Gastrocnemius medialis (tissue), 4 donors: Measurements from ENCODE around the gene LEMD2. TPM values are rescaled to one million over a fixed set of nuclear protein-coding genes. Genes with fewer than 3 reads are reported as not detected.
A peak's percentile ranks its signal among the peaks of the same experiment; 100 is the strongest.

Source experiments
- ATAC-seq, 2 donors: fragments of 150-250 bp; one replicate each; pipeline ENCODE4 v1.9.1; 2016
- DNase-seq, 2 donors: peaks; one replicate each; pipeline ENCODE4 v3.0.0-alpha.2; 2019
- H3K27ac ChIP-seq, 4 donors: fragments of 200-600 bp; sonication (generic); 1 replicate in 1 of 4; 2 replicates in 3 of 4; pipeline ENCODE4 v1.5.1; 2016 to 2018; ENCODE audit warnings: mild to moderate bottlenecking in 2 of 4, moderate library complexity in 1 of 4
- H3K27me3 ChIP-seq, 3 donors: fragments of 200-600 bp; sonication (generic) in 2 of 3; 1 replicate in 1 of 3; 2 replicates in 2 of 3; pipeline versions ENCODE4 v1.5.1 to v1.6.0; 2016 to 2019; ENCODE audit warnings: mild to moderate bottlenecking in 1 of 3, moderate library complexity in 1 of 3
- H3K36me3 ChIP-seq, 2 donors: fragments of 200-600 bp; sonication (generic) in 1 of 2; one replicate each; pipeline ENCODE4 v1.5.1; 2017 to 2018
- H3K4me1 ChIP-seq, 2 donors: fragments of 200-600 bp; sonication (generic) in 1 of 2; one replicate each; pipeline ENCODE4 v1.5.1; 2016 to 2017; ENCODE audit warnings: mild to moderate bottlenecking in 2 of 2
- H3K4me3 ChIP-seq, 4 donors: fragments of 200-600 bp; sonication (generic) in 3 of 4; 1 replicate in 1 of 4; 2 replicates in 3 of 4; pipeline ENCODE4 v1.5.1; 2016 to 2019; ENCODE audit warnings: mild to moderate bottlenecking in 2 of 4
- H3K9me3 ChIP-seq, 3 donors: fragments of 200-600 bp; sonication (generic) in 2 of 3; 1 replicate in 1 of 3; 2 replicates in 2 of 3; pipeline ENCODE4 v1.5.1; 2016 to 2019
- CTCF ChIP-seq, 5 experiments: fragments of 450-650 bp in 3 of 5; fragments of 200-600 bp in 2 of 5; sonication (generic) in 2 of 5; IDR thresholded peaks in 4 of 5; conservative IDR thresholded peaks in 1 of 5; 1 replicate in 4 of 5; 2 replicates in 1 of 5; pipeline ENCODE4 v1.5.1; 2016 to 2019; ENCODE audit warnings: antibody characterized with exemption in 5 of 5, mild to moderate bottlenecking in 3 of 5, moderate library complexity in 3 of 5
- POLR2A ChIP-seq, 2 donors: fragments of 450-650 bp; IDR thresholded peaks; one replicate each; pipeline ENCODE4 v1.6.1; 2017; ENCODE audit warnings: antibody characterized with exemption in 2 of 2, mild to moderate bottlenecking in 2 of 2, moderate library complexity in 2 of 2
- in situ Hi-C, 4 donors: fragments of 200-750 bp; cut with MboI; loops; one replicate each; pipeline versions ENCODE4 v1.15.0 to v1.8.0; 2017; ENCODE audit warnings: low sequenced_read_pairs in 4 of 4
- intact Hi-C: fragments of 100-400 bp; cut with DNase I; formaldehyde crosslinking; loops from one replicate; pipeline ENCODE4 v1.15.1; 2023; ENCODE audit warnings: low total_unique reads
- total RNA-seq, 4 donors: library from RNA; depleted of rRNA; stranded (reverse); fragments of >200 nt; gene quantifications; one replicate each; pipeline versions ENCODE4 v1.1.0 to v1.2.3, GENCODE V29; 2016

LEMD2 gene
- total RNA-seq, 4 donors from 2014 or later = 34.1 to 39.1 (median 38.1) TPM

DNA sequence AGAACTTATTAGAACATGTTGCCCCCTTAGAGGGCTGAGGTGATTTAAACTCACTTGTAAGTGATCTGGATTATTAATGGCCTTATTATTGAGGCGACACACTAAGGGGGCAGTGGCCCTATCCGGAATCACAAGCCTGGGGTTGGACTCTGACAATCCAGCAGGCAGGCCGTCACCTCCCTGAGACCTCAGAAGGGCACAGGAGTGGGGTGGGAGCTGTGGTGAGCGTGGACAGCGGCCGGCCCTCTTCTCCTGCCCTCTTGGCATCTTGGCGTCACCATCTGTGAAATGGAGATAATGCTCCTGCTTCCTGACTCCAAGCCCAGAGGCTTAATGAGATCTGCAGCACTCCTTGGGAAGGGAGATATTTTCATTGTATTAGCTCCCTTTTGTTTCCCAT is 61.8 kb downstream of the LEMD2 start:
- H3K36me3 ChIP-seq = peaks cover 6 to 48% of the 10 kb centered on the region in 2 donors
- TF ChIP-seq CTCF (IDR thresholded peaks at IDR 0.05 in 4 of 5, conservative IDR thresholded peaks at IDR 0.05 in 1 of 5) = no peak
- TF ChIP-seq POLR2A (IDR thresholded peaks at IDR 0.05) = no peak
- no peak for DNase-seq

DNA sequence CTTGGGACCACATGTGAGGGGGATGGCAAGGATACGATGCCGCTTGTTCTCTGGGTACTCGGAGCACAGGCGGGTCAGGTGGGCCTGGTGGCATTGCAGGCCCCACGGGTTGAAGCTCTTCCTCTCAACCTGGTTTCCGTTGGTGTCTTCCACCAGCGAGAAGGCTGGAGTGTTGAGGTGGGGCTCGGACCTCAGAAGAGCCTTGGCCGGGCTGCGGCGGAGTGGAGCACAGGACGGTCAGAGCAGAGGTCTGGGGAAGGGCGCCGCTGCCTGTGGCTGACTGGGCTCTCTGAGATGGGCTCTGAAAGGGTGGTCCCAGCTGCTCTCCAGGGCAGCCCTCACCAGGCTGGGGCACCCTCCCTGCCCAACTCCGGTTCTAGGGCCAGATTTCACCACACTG is 62.2 kb downstream of the LEMD2 start:
- H3K27ac ChIP-seq = peak overlapping the region; percentile 98 to 100 (median 100)
- in situ Hi-C loops = loop anchor here in 1 of 4 donors (25.0 kb wide), 1 partner anchor 561 kb away; no protein-coding TSS in a partner anchor
- intact Hi-C loops = loop anchor here (10.0 kb wide), 1 partner anchor 412 kb away; the partner anchor contains the start of genes TAPBP and ZBTB22
- DNase-seq (no peak), ATAC-seq (no peak)
- H3K4me1 ChIP-seq = peaks cover 45 to 55% of the 10 kb centered on the region in 2 donors
- H3K36me3 ChIP-seq = peaks cover 6 to 52% of the 10 kb centered on the region in 2 donors
- no peaks in the 10 kb centered on the region for H3K9me3 ChIP-seq
- no peak overlapping the region for H3K4me3 ChIP-seq
- TF ChIP-seq CTCF (IDR thresholded peaks at IDR 0.05 in 4 of 5, conservative IDR thresholded peaks at IDR 0.05 in 1 of 5) = no peak
- no peak for TF ChIP-seq POLR2A (IDR thresholded peaks at IDR 0.05)
- no peaks in the 10 kb centered on the region for H3K27me3 ChIP-seq

More for the DNA sequence above, 61.8 kb downstream of the LEMD2 start:
- no peaks in the 10 kb centered on the region for H3K27me3 ChIP-seq
- no peaks in the 10 kb centered on the region for H3K9me3 ChIP-seq
- peak overlapping the region; percentile 98 to 100 (median 100) for H3K27ac ChIP-seq
- intact Hi-C loops = loop anchor here (10.0 kb wide), 1 partner anchor 412 kb away; the partner anchor contains the start of genes TAPBP and ZBTB22
- peaks cover 46 to 58% of the 10 kb centered on the region in 2 donors for H3K4me1 ChIP-seq
- in situ Hi-C loops = loop anchor here in 1 of 4 donors (25.0 kb wide), 1 partner anchor 560 kb away; no protein-coding TSS in a partner anchor
- no peak for ATAC-seq
- H3K4me3 ChIP-seq = no peak overlapping the region

- no peaks in the 10 kb centered on the region for H3K9me3 ChIP-seq
- peaks cover 38 to 49% of the 10 kb centered on the region in 2 donors for H3K4me1 ChIP-seq
- no peak for ATAC-seq
- H3K27ac ChIP-seq = peak overlapping the region; percentile 98 to 100 (median 100)
- TF ChIP-seq CTCF (IDR thresholded peaks at IDR 0.05 in 4 of 5, conservative IDR thresholded peaks at IDR 0.05 in 1 of 5) (no peak), POLR2A (IDR thresholded peaks at IDR 0.05) (no peak)
- in situ Hi-C loops = loop anchor here in 1 of 4 donors (25.0 kb wide), 1 partner anchor 561 kb away; no protein-coding TSS in a partner anchor
- no peak for DNase-seq
- intact Hi-C loops = loop anchor here (10.0 kb wide), 1 partner anchor 411 kb away; the partner anchor contains the start of genes TAPBP and ZBTB22
- H3K4me3 ChIP-seq = no peak overlapping the region
- no peaks in the 10 kb centered on the region for H3K27me3 ChIP-seq
- peaks cover 6 to 53% of the 10 kb centered on the region in 2 donors for H3K36me3 ChIP-seq
Measured at GRCh38 chr6:33725891-33726673, 62.8 kb downstream of the LEMD2 start.

- Histone ChIP-seq H3K4me3 (no peak overlapping the region), H3K4me1 (peaks cover 35 to 42% of the 10 kb centered on the region in 2 donors), H3K27me3 (no peaks in the 10 kb centered on the region), H3K9me3 (no peaks in the 10 kb centered on the region), H3K36me3 (peaks cover 6 to 53% of the 10 kb centered on the region in 2 donors), H3K27ac (peak overlapping the region; percentile 98 to 100 (median 100))
- in situ Hi-C loops (loop anchor here in 1 of 4 donors (25.0 kb wide), 1 partner anchor 562 kb away; no protein-coding TSS in a partner anchor), intact Hi-C loops (loop anchor here (10.0 kb wide), 1 partner anchor 410 kb away; the partner anchor contains the start of genes TAPBP and ZBTB22)
- ATAC-seq = no peak
- TF ChIP-seq POLR2A (IDR thresholded peaks at IDR 0.05) (peak in 1 of 2 donors; percentile 8), CTCF (IDR thresholded peaks at IDR 0.05 in 4 of 5, conservative IDR thresholded peaks at IDR 0.05 in 1 of 5) (no peak)
- DNase-seq = no peak
Measured at GRCh38 chr6:33725222-33725621, 63.7 kb downstream of the LEMD2 start.
